Transverse colon (tissue), 4 donors: ENCODE measurements around the gene MAD2L1BP. TPM values are rescaled to one million over a fixed set of nuclear protein-coding genes. Genes with fewer than 3 reads are reported as not detected.
A peak's percentile ranks its signal among the peaks of the same experiment; 100 is the strongest.

Experiments used
- DNase-seq: peaks from one replicate; pipeline ENCODE4 v3.0.0-alpha.2; 2019
- H3K27ac ChIP-seq, 4 donors: fragments of 200-600 bp; sonication (generic); 2 replicates each; pipeline ENCODE4 v1.5.1; 2016 to 2018; ENCODE audit warnings: inconsistent platforms in 4 of 4
- H3K27me3 ChIP-seq: fragments of 200-600 bp; sonication (generic); 2 replicates; pipeline ENCODE4 v1.5.1; 2017; ENCODE audit warnings: inconsistent platforms
- H3K36me3 ChIP-seq, 4 donors: fragments of 200-600 bp; sonication (generic); 2 replicates each; pipeline ENCODE4 v1.5.1; 2017 to 2019; ENCODE audit warnings: inconsistent platforms in 4 of 4
- H3K4me1 ChIP-seq, 4 donors: fragments of 200-600 bp; sonication (generic); 2 replicates each; pipeline ENCODE4 v1.5.1; 2017 to 2020; ENCODE audit warnings: inconsistent platforms in 4 of 4
- H3K4me3 ChIP-seq, 4 donors: fragments of 200-600 bp; sonication (generic); 1 replicate in 1 of 4; 2 replicates in 3 of 4; pipeline versions ENCODE4 v1.5.1 to v1.6.1; 2017 to 2019; ENCODE audit warnings: inconsistent platforms in 4 of 4
- H3K9me3 ChIP-seq, 2 donors: fragments of 200-600 bp; sonication (generic); 2 replicates each; pipeline ENCODE4 v1.5.1; 2017 to 2019; ENCODE audit warnings: inconsistent platforms in 2 of 2
- CTCF ChIP-seq, 5 experiments: fragments of 200-600 bp in 3 of 5; fragments of 450-650 bp in 2 of 5; sonication (generic) in 3 of 5; IDR thresholded peaks; 1 replicate in 2 of 5; 2 replicates in 3 of 5; pipeline ENCODE4 v1.5.1; 2016 to 2017; ENCODE audit warnings: antibody characterized with exemption in 5 of 5, inconsistent platforms in 3 of 5, mild to moderate bottlenecking in 2 of 5, moderate library complexity in 1 of 5
- EP300 ChIP-seq: sonication (generic); formaldehyde crosslinking; IDR thresholded peaks from one replicate; pipeline ENCODE4 v1.6.1; 2017; ENCODE audit warnings: antibody characterized with exemption, low read depth
- POLR2A ChIP-seq: fragments of 450-650 bp; IDR thresholded peaks from one replicate; pipeline ENCODE4 v1.6.1; 2016; ENCODE audit warnings: antibody characterized with exemption, mild to moderate bottlenecking, moderate library complexity
- POLR2AphosphoS5 ChIP-seq, 3 donors: sonication (generic); formaldehyde crosslinking; IDR thresholded peaks; one replicate each; pipeline ENCODE4 v1.6.1; 2016; ENCODE audit warnings: antibody characterized with exemption in 3 of 3
- WGBS, 2 donors: methylation state at CpG; one replicate each; pipeline ENCODE4 v1.1.5; 2018; ENCODE audit warnings: low coverage in 1 of 2; 5-methylcytosine and 5-hydroxymethylcytosine counted together
- in situ Hi-C, 4 donors: fragments of 200-750 bp; cut with MboI; loops; one replicate each; pipeline versions ENCODE4 v1.15.0 to v1.15.1; 2017; ENCODE audit warnings: low sequenced_read_pairs in 3 of 4, low pct_ligation_motif_present in 1 of 4, low pct_unique_long_range_greater_than_20kb in 1 of 4
- intact Hi-C: fragments of 100-400 bp; cut with DNase I; formaldehyde crosslinking; loops from one replicate; pipeline ENCODE4 v1.15.1; 2023; ENCODE audit warnings: low total_unique reads
- total RNA-seq, 4 donors: library from RNA; depleted of rRNA; stranded (reverse); fragments of >200 nt; gene quantifications; one replicate each; pipeline ENCODE4 v1.1.0, GENCODE V29; 2016

Gene MAD2L1BP
- total RNA-seq, 4 donors from 2014 or later: 10.0 to 61.0 (median 42.4) TPM

- DNase-seq: no peak
- Histone ChIP-seq H3K4me3 (no peak overlapping the region), H3K36me3 (peaks cover 0 to 32% (median 8%) of the 10 kb centered on the region in 4 donors), H3K9me3 (no peaks in the 10 kb centered on the region), H3K4me1 (no peaks in the 10 kb centered on the region), H3K27me3 (no peaks in the 10 kb centered on the region), H3K27ac (no peak overlapping the region)
- in situ Hi-C loops (loop anchor here in 1 of 4 donors (25.0 kb wide), 1 partner anchor 487 kb away; no protein-coding TSS in a partner anchor), intact Hi-C loops (no loop called here)
- TF ChIP-seq EP300: no peak
- TF ChIP-seq POLR2A: no peak
- TF ChIP-seq POLR2AphosphoS5 (IDR thresholded peaks at IDR 0.05): no peak
- no peak for TF ChIP-seq CTCF (IDR thresholded peaks at IDR 0.05)
- 97 to 100% methylated on average over 2 of the region's 2 CpGs for WGBS, 2 donors
These were observed 35.0 kb upstream of the MAD2L1BP start for GRCh38 chr6:43600595-43600994.

- Histone ChIP-seq H3K36me3 (peaks cover 0 to 32% (median 8%) of the 10 kb centered on the region in 4 donors), H3K4me3 (no peak overlapping the region), H3K9me3 (no peaks in the 10 kb centered on the region), H3K27me3 (no peaks in the 10 kb centered on the region), H3K27ac (no peak overlapping the region), H3K4me1 (peaks cover 0 to 3% (median 0%) of the 10 kb centered on the region in 4 donors)
- intact Hi-C loops (no loop called here), in situ Hi-C loops (loop anchor here in 1 of 4 donors (25.0 kb wide), 1 partner anchor 483 kb away; no protein-coding TSS in a partner anchor)
- WGBS, 2 donors: 89 to 94% methylated on average over 2 of the region's 2 CpGs
- TF ChIP-seq CTCF (IDR thresholded peaks at IDR 0.05) (no peak), POLR2A (no peak), POLR2AphosphoS5 (IDR thresholded peaks at IDR 0.05) (no peak), EP300 (no peak)
- DNase-seq: no peak
These were observed 31.5 kb upstream of the MAD2L1BP start for GRCh38 chr6:43604174-43604573.

GRCh38 chr6:43606019-43606418, 29.6 kb upstream of the MAD2L1BP start:
- Histone ChIP-seq H3K27me3 (no peaks in the 10 kb centered on the region), H3K9me3 (no peaks in the 10 kb centered on the region), H3K4me3 (no peak overlapping the region), H3K4me1 (peaks cover 0 to 3% (median 0%) of the 10 kb centered on the region in 4 donors), H3K36me3 (peaks cover 0 to 31% (median 8%) of the 10 kb centered on the region in 4 donors), H3K27ac (no peak overlapping the region)
- TF ChIP-seq POLR2AphosphoS5 (IDR thresholded peaks at IDR 0.05) (no peak), POLR2A (no peak), CTCF (IDR thresholded peaks at IDR 0.05) (no peak), EP300 (no peak)
- 89% methylated on average over 2 of the region's 2 CpGs for WGBS, 2 donors
- in situ Hi-C loops (loop anchor here in 1 of 4 donors (25.0 kb wide), 1 partner anchor 481 kb away; no protein-coding TSS in a partner anchor), intact Hi-C loops (no loop called here)
- DNase-seq: no peak

DNA sequence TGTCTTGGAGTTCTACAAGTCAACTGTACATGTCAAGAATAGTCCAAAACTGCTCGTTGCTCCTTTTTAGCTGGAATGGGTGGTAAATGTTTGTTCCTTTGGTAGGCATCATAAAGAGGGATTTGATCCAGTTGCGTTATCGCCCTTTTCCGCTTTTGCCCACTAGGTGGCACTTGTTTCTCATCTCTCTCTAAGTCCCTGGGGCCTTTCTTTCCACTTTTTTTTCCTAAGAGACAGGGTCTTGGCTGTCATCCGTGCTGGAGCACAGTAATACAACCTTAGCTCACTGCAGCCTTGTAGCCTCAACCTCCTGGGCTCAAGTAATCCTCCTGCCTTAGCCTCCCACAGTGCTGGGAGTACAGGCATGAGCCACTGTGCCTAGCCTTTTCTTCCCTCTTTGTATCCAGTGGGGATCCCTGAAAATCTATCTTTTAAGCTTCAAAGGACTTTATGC, 27.3 kb upstream of the MAD2L1BP start:
- TF ChIP-seq CTCF (IDR thresholded peaks at IDR 0.05): peak; percentile 70 to 83 (median 78)
- no peak for TF ChIP-seq POLR2AphosphoS5 (IDR thresholded peaks at IDR 0.05)
- intact Hi-C loops (no loop called here), in situ Hi-C loops (loop anchor here in 1 of 4 donors (25.0 kb wide), 1 partner anchor 479 kb away; no protein-coding TSS in a partner anchor)
- Histone ChIP-seq H3K9me3 (no peaks in the 10 kb centered on the region), H3K4me3 (no peak overlapping the region), H3K27ac (no peak overlapping the region), H3K4me1 (peaks cover 0 to 3% (median 0%) of the 10 kb centered on the region in 4 donors), H3K27me3 (no peaks in the 10 kb centered on the region), H3K36me3 (peaks cover 0 to 9% (median 2%) of the 10 kb centered on the region in 4 donors)
- 0 to 3% methylated on average over 4 to 5 of the region's 5 CpGs for WGBS, 2 donors
- DNase-seq: peak; percentile 75
